Calu3 (cell line): ENCODE measurements around the gene SLC2A1. TPM values are rescaled to one million over a fixed set of nuclear protein-coding genes. Genes with fewer than 3 reads are reported as not detected.
"Not testable (repeated sequence)": the region's sequence is repeated elsewhere in the genome, so short reads cannot be mapped to it uniquely, and the experiment has no call there.

Experiments used
- BruUV-seq: library from RNA; stranded (reverse); fragments of 400-500 nt; replicated peaks from 2 replicates; lab custom pipeline; 2021; lab: Mats Ljungman, UMichigan
- CTCF ChIA-PET: fragments of 300-600 bp; sonication (Branson Sonifier 250); formaldehyde crosslinking; loops from one replicate; lab custom pipeline; 2022; ENCODE audit warnings: antibody characterized with exemption; lab: Charles Lee
- DNase-seq: peaks from one replicate; pipeline ENCODE4 v3.0.0; 2022
- H3K27ac Mint-ChIP-seq: one replicate; pipeline ENCODE4 v1.8.0; 2022; ENCODE audit warnings: mixed read lengths; ENCODE audit not compliant: unreplicated experiment
- H3K27me3 Mint-ChIP-seq: one replicate; pipeline ENCODE4 v1.8.0; 2022; ENCODE audit warnings: mixed read lengths; ENCODE audit not compliant: unreplicated experiment
- H3K36me3 Mint-ChIP-seq: one replicate; pipeline ENCODE4 v1.8.0; 2022; ENCODE audit warnings: mild to moderate bottlenecking, moderate library complexity, mixed read lengths; ENCODE audit not compliant: insufficient read depth, unreplicated experiment
- H3K4me1 Mint-ChIP-seq: one replicate; pipeline ENCODE4 v1.8.0; 2022; ENCODE audit warnings: mild to moderate bottlenecking, low read depth, mixed read lengths; ENCODE audit not compliant: unreplicated experiment
- H3K4me3 Mint-ChIP-seq: one replicate; pipeline ENCODE4 v1.8.0; 2022; ENCODE audit warnings: mild to moderate bottlenecking, low read depth, moderate library complexity, mixed read lengths; ENCODE audit not compliant: unreplicated experiment
- H3K9me3 Mint-ChIP-seq: one replicate; pipeline ENCODE4 v1.8.0; 2022; ENCODE audit warnings: low read depth, mixed read lengths; ENCODE audit not compliant: unreplicated experiment
- intact Hi-C: fragments of 100-400 bp; cut with micrococcal nuclease; formaldehyde crosslinking; loops from one replicate; pipeline ENCODE4 v1.10.0; 2022; ENCODE audit not compliant: unreplicated experiment
- total RNA-seq: library from RNA; stranded (reverse); gene quantifications from 2 replicates; pipeline ENCODE4 v1.2.3, GENCODE V29; 2022
- TF ChIP-seq, protein P1 (sequence below): fragments of 200-600 bp; IDR thresholded peaks from one replicate; pipeline ENCODE4 v1.8.0; 2022; ENCODE audit warnings: antibody characterized with exemption; ENCODE audit not compliant: unreplicated experiment

The SLC2A1 gene
- total RNA-seq, 1 experiment from 2014 or later = 183 TPM

DNA sequence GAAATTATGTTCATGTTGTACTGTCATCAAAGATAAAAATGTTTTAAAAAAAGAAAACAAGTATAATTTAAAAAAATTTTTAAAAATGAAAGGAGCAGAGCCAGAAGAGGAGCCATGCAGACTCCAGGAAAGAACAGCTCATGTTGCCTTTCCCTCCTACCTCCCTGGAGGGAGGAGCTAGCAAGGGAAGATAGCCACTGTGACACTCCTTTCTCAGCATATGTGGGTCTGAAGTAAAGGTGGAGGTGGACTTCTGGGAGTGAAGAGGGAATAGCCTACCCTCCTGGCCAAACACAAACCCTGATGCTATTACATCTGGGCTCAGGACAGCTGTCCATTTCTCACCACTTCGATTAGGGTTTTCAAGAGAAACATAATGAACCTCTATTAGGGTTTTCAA, 54.2 kb downstream of the SLC2A1 start:
- CTCF ChIA-PET = interaction anchor here (0.6 to 1.2 kb wide), 3 partner anchors 9 to 206 kb away, joined by 3 to 4 read pairs (median 3); partner anchors contain the start of gene ZNF691
- intact Hi-C loops = no loop called here
- Mint-ChIP-seq H3K27ac (no peak overlapping the region), H3K4me1 (no peaks in the 10 kb centered on the region), H3K36me3 (no peaks in the 10 kb centered on the region), H3K4me3 (no peak overlapping the region), H3K27me3 (peaks cover 33% of the 10 kb centered on the region), H3K9me3 (no peaks in the 10 kb centered on the region)
- BruUV-seq = no TSS peak
- DNase-seq = no peak
- TF ChIP-seq, protein P1, sequence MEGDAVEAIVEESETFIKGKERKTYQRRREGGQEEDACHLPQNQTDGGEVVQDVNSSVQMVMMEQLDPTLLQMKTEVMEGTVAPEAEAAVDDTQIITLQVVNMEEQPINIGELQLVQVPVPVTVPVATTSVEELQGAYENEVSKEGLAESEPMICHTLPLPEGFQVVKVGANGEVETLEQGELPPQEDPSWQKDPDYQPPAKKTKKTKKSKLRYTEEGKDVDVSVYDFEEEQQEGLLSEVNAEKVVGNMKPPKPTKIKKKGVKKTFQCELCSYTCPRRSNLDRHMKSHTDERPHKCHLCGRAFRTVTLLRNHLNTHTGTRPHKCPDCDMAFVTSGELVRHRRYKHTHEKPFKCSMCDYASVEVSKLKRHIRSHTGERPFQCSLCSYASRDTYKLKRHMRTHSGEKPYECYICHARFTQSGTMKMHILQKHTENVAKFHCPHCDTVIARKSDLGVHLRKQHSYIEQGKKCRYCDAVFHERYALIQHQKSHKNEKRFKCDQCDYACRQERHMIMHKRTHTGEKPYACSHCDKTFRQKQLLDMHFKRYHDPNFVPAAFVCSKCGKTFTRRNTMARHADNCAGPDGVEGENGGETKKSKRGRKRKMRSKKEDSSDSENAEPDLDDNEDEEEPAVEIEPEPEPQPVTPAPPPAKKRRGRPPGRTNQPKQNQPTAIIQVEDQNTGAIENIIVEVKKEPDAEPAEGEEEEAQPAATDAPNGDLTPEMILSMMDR = no peak

DNA sequence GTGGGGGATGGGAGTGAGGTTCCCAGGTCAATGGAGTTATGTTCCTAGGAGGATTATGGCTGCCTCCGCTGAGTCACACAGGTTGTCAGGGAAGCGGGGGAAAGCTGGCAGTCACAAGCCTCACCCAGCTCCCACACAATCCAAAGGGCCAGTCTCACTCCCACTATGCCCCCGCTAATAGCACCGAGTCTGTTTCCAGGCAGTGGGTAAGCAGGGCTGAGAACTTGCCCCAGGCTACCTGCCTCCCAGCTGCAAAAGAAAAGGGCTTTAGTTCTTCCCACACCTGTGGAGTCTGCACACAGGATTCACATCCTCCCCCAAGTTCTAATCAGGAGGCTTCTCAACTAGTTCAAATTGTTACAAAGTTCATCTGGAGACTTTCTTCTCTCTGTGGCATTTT, 58.7 kb downstream of the SLC2A1 start:
- intact Hi-C loops, H3K4me3 Mint-ChIP-seq, CTCF ChIA-PET, H3K27ac Mint-ChIP-seq, H3K4me1 Mint-ChIP-seq, H3K9me3 Mint-ChIP-seq, H3K36me3 Mint-ChIP-seq, BruUV-seq, DNase-seq: not testable (repeated sequence)
- peaks cover 75% of the 10 kb centered on the region for H3K27me3 Mint-ChIP-seq

DNA sequence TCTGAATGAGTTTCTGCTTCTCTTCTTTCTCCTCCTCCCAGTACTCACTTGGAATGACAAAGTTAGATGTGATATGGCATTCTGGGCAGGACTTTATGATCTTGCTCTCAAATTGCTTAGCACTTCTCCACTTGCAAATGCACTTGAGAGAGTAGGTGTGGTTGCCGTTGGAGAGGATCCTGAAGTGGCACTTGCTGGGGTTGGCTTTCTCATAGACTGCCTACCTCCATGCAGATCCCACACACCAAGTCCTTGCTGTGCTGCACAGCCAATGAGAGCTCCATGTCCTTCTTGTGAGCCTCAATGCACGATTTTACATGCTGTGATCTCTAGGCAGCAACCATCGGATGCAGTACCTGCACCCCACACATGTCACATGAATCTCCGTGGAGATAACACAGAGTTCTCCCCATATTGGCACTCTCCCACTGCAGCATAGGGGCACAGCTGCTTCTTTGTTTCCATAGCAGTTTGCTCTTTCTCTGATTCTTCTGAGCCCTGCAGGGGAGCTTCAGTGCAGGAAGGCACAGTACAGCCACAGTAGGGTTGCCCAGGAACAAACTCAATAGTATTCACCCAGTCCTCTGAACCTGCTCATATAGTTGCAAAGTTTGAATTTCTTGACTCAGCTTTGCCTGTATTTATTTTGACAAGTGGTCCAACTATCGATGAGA, 67.1 kb downstream of the SLC2A1 start:
- CTCF ChIA-PET = interaction anchor here (0.5 kb wide), 1 partner anchor 161 kb away, joined by 3 read pairs; no protein-coding TSS in a partner anchor

DNA sequence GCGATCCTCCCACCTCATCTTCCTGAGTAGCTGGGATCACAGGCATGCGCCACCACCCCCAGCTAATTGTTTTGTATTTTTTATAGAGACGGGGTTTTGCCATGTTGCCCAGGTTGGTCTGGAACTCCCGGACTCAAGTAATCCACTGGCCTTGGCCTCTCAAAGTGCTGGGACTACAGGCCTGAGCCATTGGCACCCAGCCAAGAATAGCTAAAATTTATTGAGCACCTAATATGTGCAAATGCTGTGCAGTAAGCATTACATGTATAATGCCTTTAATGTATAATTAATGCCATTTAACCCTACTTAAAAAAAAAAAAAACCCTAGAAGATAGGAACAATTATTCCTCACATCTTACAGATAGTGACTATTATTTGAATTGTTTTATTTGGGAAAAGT, 69.4 kb downstream of the SLC2A1 start:
- Mint-ChIP-seq H3K9me3 (no peaks in the 10 kb centered on the region), H3K36me3 (no peaks in the 10 kb centered on the region), H3K27ac (no peak overlapping the region), H3K4me1 (no peaks in the 10 kb centered on the region), H3K4me3 (no peak overlapping the region), H3K27me3 (peaks cover 31% of the 10 kb centered on the region)
- no TSS peak for BruUV-seq
- CTCF ChIA-PET = no interaction called here
- DNase-seq = no peak
- TF ChIP-seq, protein P1 = no peak
- intact Hi-C loops = no loop called here

More for the DNA sequence above, 67.1 kb downstream of the SLC2A1 start:
- intact Hi-C loops = no loop called here
- Mint-ChIP-seq H3K27ac (no peak overlapping the region), H3K27me3 (peaks cover 45% of the 10 kb centered on the region), H3K4me3 (no peak overlapping the region), H3K36me3 (no peaks in the 10 kb centered on the region), H3K9me3 (no peaks in the 10 kb centered on the region), H3K4me1 (no peaks in the 10 kb centered on the region)
- no peak for DNase-seq
- TF ChIP-seq, protein P1 = no peak
- BruUV-seq = no TSS peak

DNA sequence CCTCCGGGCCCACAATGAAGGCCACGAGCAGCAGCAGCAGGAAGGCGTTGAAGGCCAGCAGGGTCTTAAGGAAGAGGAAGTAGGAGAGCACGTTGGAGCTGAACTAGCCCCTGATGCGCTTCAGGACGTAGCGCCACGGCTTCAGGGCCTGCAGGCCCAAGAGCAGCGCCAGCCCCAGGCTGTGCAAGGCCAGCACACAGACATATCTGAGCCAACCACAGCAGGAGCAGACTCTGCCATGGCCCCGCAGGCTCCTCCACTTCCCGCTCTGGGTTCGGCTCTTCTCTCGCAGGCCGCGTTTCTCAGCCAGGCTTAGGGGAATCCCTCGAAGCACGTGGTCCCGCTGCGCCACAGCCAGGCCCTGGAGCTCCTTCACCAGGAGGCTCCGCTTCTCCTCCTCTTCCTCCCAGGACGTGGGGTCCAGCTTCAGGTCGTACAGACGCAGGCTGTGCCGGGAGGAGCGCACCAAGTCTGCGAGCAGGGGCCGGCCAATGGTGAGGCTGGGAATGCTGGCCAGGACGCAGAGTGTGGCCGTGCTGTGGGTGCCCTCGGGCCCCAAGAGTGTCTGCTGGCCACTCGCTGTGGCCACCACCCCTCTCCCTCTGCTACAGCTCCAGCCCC, 70.5 kb downstream of the SLC2A1 start:
- Mint-ChIP-seq H3K27me3 (peaks cover 34% of the 10 kb centered on the region), H3K4me1 (no peaks in the 10 kb centered on the region), H3K9me3 (no peaks in the 10 kb centered on the region), H3K4me3 (no peak overlapping the region), H3K27ac (no peak overlapping the region), H3K36me3 (no peaks in the 10 kb centered on the region)
- intact Hi-C loops = no loop called here
- CTCF ChIA-PET = no interaction called here
- TF ChIP-seq, protein P1 = no peak
- no TSS peak for BruUV-seq
- no peak for DNase-seq
